ENCODE results near the gene CHPF. TPM values are rescaled to one million over a fixed set of nuclear protein-coding genes. Genes with fewer than 3 reads are reported as not detected.
A peak's percentile ranks its signal among the peaks of the same experiment; 100 is the strongest.

Gene CHPF
- total RNA-seq, 2 donors from 2014 or later, result 14.0 to 27.6 TPM

- no peaks in the 10 kb centered on the region for H3K9me3 Mint-ChIP-seq
- no peak for ATAC-seq (replicated peaks)
- H3K36me3 Mint-ChIP-seq (ENCODE audit: low read depth), result peaks cover 32% of the 10 kb centered on the region
- no peaks in the 10 kb centered on the region for H3K4me1 Mint-ChIP-seq
- H3K4me3 Mint-ChIP-seq, result no peak overlapping the region
- H3K27me3 Mint-ChIP-seq, result peaks cover 13% of the 10 kb centered on the region
- H3K27ac Mint-ChIP-seq, result no peak overlapping the region
Measured at GRCh38 chr2:219536967-219537366, 6.6 kb downstream of the CHPF start.

- Mint-ChIP-seq H3K4me1 (no peaks in the 10 kb centered on the region), H3K4me3 (no peak overlapping the region), H3K9me3 (no peaks in the 10 kb centered on the region), H3K27ac (no peak overlapping the region), H3K36me3 (ENCODE audit: low read depth) (peaks cover 30% of the 10 kb centered on the region), H3K27me3 (peaks cover 14% of the 10 kb centered on the region)
- no peak for ATAC-seq (replicated peaks)
Measured at GRCh38 chr2:219536425-219536824, 7.2 kb downstream of the CHPF start.

GRCh38 chr2:219533930-219534661 lies 9.5 kb downstream of the CHPF start:
- no peaks in the 10 kb centered on the region for H3K9me3 Mint-ChIP-seq
- peaks cover 6% of the 10 kb centered on the region for H3K4me1 Mint-ChIP-seq
- no peak overlapping the region for H3K4me3 Mint-ChIP-seq
- ATAC-seq (replicated peaks), result no peak
- peaks cover 8% of the 10 kb centered on the region for H3K36me3 Mint-ChIP-seq (ENCODE audit: low read depth)
- H3K27me3 Mint-ChIP-seq, result peaks cover 37% of the 10 kb centered on the region
- H3K27ac Mint-ChIP-seq, result no peak overlapping the region

- ATAC-seq (replicated peaks), result no peak
- Mint-ChIP-seq H3K36me3 (ENCODE audit: low read depth) (no peaks in the 10 kb centered on the region), H3K4me3 (no peak overlapping the region), H3K9me3 (no peaks in the 10 kb centered on the region), H3K27me3 (peaks cover 47% of the 10 kb centered on the region), H3K27ac (no peak overlapping the region), H3K4me1 (peaks cover 6% of the 10 kb centered on the region)
Measured at GRCh38 chr2:219532378-219532649, 11.3 kb downstream of the CHPF start.

- Mint-ChIP-seq H3K9me3 (no peaks in the 10 kb centered on the region), H3K36me3 (ENCODE audit: low read depth) (no peaks in the 10 kb centered on the region), H3K27me3 (peaks cover 51% of the 10 kb centered on the region), H3K4me1 (peaks cover 6% of the 10 kb centered on the region), H3K4me3 (no peak overlapping the region), H3K27ac (no peak overlapping the region)
- no peak for ATAC-seq (replicated peaks)
Measured at GRCh38 chr2:219531639-219532377, 11.8 kb downstream of the CHPF start.

- ATAC-seq (replicated peaks), result peak; percentile 89
- Mint-ChIP-seq H3K27me3 (peaks cover 62% of the 10 kb centered on the region), H3K36me3 (ENCODE audit: low read depth) (no peaks in the 10 kb centered on the region), H3K27ac (no peak overlapping the region), H3K4me1 (peaks cover 6% of the 10 kb centered on the region), H3K9me3 (no peaks in the 10 kb centered on the region), H3K4me3 (no peak overlapping the region)
Measured at GRCh38 chr2:219530048-219530963, 13.3 kb downstream of the CHPF start.

- ATAC-seq (replicated peaks), result no peak
- Mint-ChIP-seq H3K9me3 (no peaks in the 10 kb centered on the region), H3K27me3 (peaks cover 71% of the 10 kb centered on the region), H3K27ac (no peak overlapping the region), H3K4me3 (no peak overlapping the region), H3K36me3 (ENCODE audit: low read depth) (no peaks in the 10 kb centered on the region), H3K4me1 (peaks cover 10% of the 10 kb centered on the region)
Measured at GRCh38 chr2:219527472-219527871, 16.1 kb downstream of the CHPF start.

GRCh38 chr2:219527076-219527394 lies 16.6 kb downstream of the CHPF start:
- Mint-ChIP-seq H3K9me3 (no peaks in the 10 kb centered on the region), H3K27me3 (peaks cover 72% of the 10 kb centered on the region), H3K4me1 (peaks cover 12% of the 10 kb centered on the region), H3K36me3 (ENCODE audit: low read depth) (peaks cover 1% of the 10 kb centered on the region), H3K27ac (no peak overlapping the region), H3K4me3 (no peak overlapping the region)
- no peak for ATAC-seq (replicated peaks)

GRCh38 chr2:219526320-219527075 lies 17.1 kb downstream of the CHPF start:
- Mint-ChIP-seq H3K36me3 (ENCODE audit: low read depth) (peaks cover 7% of the 10 kb centered on the region), H3K27me3 (peaks cover 78% of the 10 kb centered on the region), H3K27ac (no peak overlapping the region), H3K4me1 (peaks cover 17% of the 10 kb centered on the region), H3K4me3 (no peak overlapping the region), H3K9me3 (no peaks in the 10 kb centered on the region)
- ATAC-seq (replicated peaks), result no peak

- no peak for ATAC-seq (replicated peaks)
- peaks cover 8% of the 10 kb centered on the region for H3K36me3 Mint-ChIP-seq (ENCODE audit: low read depth)
- H3K27ac Mint-ChIP-seq, result no peak overlapping the region
- H3K9me3 Mint-ChIP-seq, result no peaks in the 10 kb centered on the region
- peaks cover 74% of the 10 kb centered on the region for H3K27me3 Mint-ChIP-seq
- peaks cover 18% of the 10 kb centered on the region for H3K4me1 Mint-ChIP-seq
- no peak overlapping the region for H3K4me3 Mint-ChIP-seq
Measured at GRCh38 chr2:219525533-219526232, 17.9 kb downstream of the CHPF start.

- Mint-ChIP-seq H3K4me1 (peaks cover 12% of the 10 kb centered on the region), H3K27ac (no peak overlapping the region), H3K27me3 (peaks cover 73% of the 10 kb centered on the region), H3K36me3 (ENCODE audit: low read depth) (peaks cover 8% of the 10 kb centered on the region), H3K9me3 (no peaks in the 10 kb centered on the region), H3K4me3 (no peak overlapping the region)
- no peak for ATAC-seq (replicated peaks)
Measured at GRCh38 chr2:219524817-219525216, 18.8 kb downstream of the CHPF start.

GRCh38 chr2:219523031-219523671 lies 20.5 kb downstream of the CHPF start:
- ATAC-seq (replicated peaks), result no peak
- Mint-ChIP-seq H3K27ac (no peak overlapping the region), H3K36me3 (ENCODE audit: low read depth) (peaks cover 8% of the 10 kb centered on the region), H3K4me3 (no peak overlapping the region), H3K9me3 (no peaks in the 10 kb centered on the region), H3K4me1 (peaks cover 12% of the 10 kb centered on the region), H3K27me3 (peaks cover 67% of the 10 kb centered on the region)

All from activated T-helper 17 cell treated with anti-CD3 and anti-CD28 coated beads, Interleukin-2, amount 50 U/mL, for 72 hours (primary cell).